Smooth muscle cell (in vitro differentiated cells): ENCODE results near the gene CD22. TPM values are rescaled to one million over a fixed set of nuclear protein-coding genes. Genes with fewer than 3 reads are reported as not detected.

Experiments used
- DNase-seq: peaks from one replicate; lab custom pipeline; 2025; ENCODE audit not compliant: unreplicated experiment; lab: John Stamatoyannopoulos, UW
- H2AFZ ChIP-seq: fragments of 200-600 bp; sonication (generic); 2 replicates; pipeline ENCODE4 v1.6.0; 2016; ENCODE audit warnings: antibody characterized with exemption, low read depth, mild to moderate bottlenecking
- H3F3A ChIP-seq: fragments of 200-600 bp; sonication (generic); 2 replicates; pipeline ENCODE4 v1.6.0; 2017; ENCODE audit warnings: antibody characterized with exemption, low read depth
- H3K27ac ChIP-seq: fragments of 200-600 bp; sonication (generic); 2 replicates; pipeline ENCODE4 v1.5.1; 2016; ENCODE audit warnings: low read depth, mild to moderate bottlenecking
- H3K27me3 ChIP-seq: fragments of 200-600 bp; sonication (generic); 2 replicates; pipeline ENCODE4 v1.6.1; 2016; ENCODE audit warnings: low read depth, mild to moderate bottlenecking
- H3K36me3 ChIP-seq: fragments of 200-600 bp; sonication (generic); 2 replicates; pipeline ENCODE4 v1.5.1; 2016; ENCODE audit warnings: low read depth
- H3K4me1 ChIP-seq: fragments of 200-600 bp; sonication (generic); 2 replicates; pipeline ENCODE4 v1.5.1; 2016; ENCODE audit warnings: low read depth
- H3K4me2 ChIP-seq: fragments of 200-600 bp; sonication (generic); 2 replicates; pipeline ENCODE4 v1.6.0; 2016; ENCODE audit warnings: mild to moderate bottlenecking
- H3K4me3 ChIP-seq: fragments of 200-600 bp; sonication (generic); 2 replicates; pipeline ENCODE4 v1.5.1; 2016; ENCODE audit warnings: mild to moderate bottlenecking
- H3K79me2 ChIP-seq: fragments of 200-600 bp; sonication (generic); 2 replicates; pipeline ENCODE4 v1.6.0; 2016; ENCODE audit warnings: low read depth, mild to moderate bottlenecking
- H3K9ac ChIP-seq: fragments of 200-600 bp; sonication (generic); 2 replicates; pipeline ENCODE4 v1.6.0; 2016; ENCODE audit warnings: low read depth
- H3K9me3 ChIP-seq: fragments of 200-600 bp; sonication (generic); replicated peaks from 2 replicates; pipeline ENCODE4 v1.5.1; 2016; ENCODE audit warnings: low read depth
- H4K20me1 ChIP-seq: fragments of 200-600 bp; sonication (generic); 2 replicates; pipeline ENCODE4 v1.6.0; 2016; ENCODE audit warnings: low read depth
- WGBS: methylation state at CpG from one replicate; pipeline ENCODE4 v1.1.7; 2016; ENCODE audit warnings: low lambda C conversion rate; 5-methylcytosine and 5-hydroxymethylcytosine counted together
- polyA plus RNA-seq: library from polyadenylated mRNA; unstranded; fragments of >200 nt; fragmentation: Nextera tagmentation; extraction: Ambion mirVana; gene quantifications from 2 replicates; pipeline ENCODE4 v1.2.1, GENCODE V29; 2016
- total RNA-seq: library from RNA; depleted of rRNA; stranded (reverse); fragments of >200 nt; gene quantifications from 2 replicates; pipeline ENCODE4 v1.2.3, GENCODE V29; 2014
- TF ChIP-seq, protein P1 (sequence below): fragments of 200-600 bp; sonication (generic); IDR thresholded peaks from 2 replicates; pipeline ENCODE4 v1.5.1; 2017; ENCODE audit warnings: borderline replicate concordance, mild to moderate bottlenecking, antibody characterized with exemption; ENCODE audit not compliant: insufficient read depth, poor library complexity, severe bottlenecking

Gene CD22
- total and polyA plus RNA-seq, 2 experiments from 2014 or later: not detected

- 84% methylated on average over 18 of the region's 18 CpGs for WGBS
Observed at GRCh38 chr19:35347171-35347929, 18.4 kb downstream of the CD22 start, which contains the start of gene FFAR1. Gene FFAR1 (plus strand): TSS chr19:35347902. CDS start chr19:35351552, 3,650 bp downstream.

GRCh38 chr19:35347930-35348298, 18.9 kb downstream of the CD22 start:
- Histone ChIP-seq H3K27ac (no peak overlapping the region), H3K9me3 (no peaks in the 10 kb centered on the region), H3F3A (no peaks in the 10 kb centered on the region), H3K27me3 (no peaks in the 10 kb centered on the region), H3K79me2 (no peaks in the 10 kb centered on the region), H3K4me3 (no peak overlapping the region), H2AFZ (no peak overlapping the region), H3K9ac (no peak overlapping the region), H4K20me1 (no peaks in the 10 kb centered on the region), H3K4me2 (no peak overlapping the region), H3K4me1 (no peaks in the 10 kb centered on the region), H3K36me3 (no peaks in the 10 kb centered on the region)
- WGBS: 88% methylated on average over 7 of the region's 7 CpGs
- no peak for DNase-seq
- TF ChIP-seq, protein P1, sequence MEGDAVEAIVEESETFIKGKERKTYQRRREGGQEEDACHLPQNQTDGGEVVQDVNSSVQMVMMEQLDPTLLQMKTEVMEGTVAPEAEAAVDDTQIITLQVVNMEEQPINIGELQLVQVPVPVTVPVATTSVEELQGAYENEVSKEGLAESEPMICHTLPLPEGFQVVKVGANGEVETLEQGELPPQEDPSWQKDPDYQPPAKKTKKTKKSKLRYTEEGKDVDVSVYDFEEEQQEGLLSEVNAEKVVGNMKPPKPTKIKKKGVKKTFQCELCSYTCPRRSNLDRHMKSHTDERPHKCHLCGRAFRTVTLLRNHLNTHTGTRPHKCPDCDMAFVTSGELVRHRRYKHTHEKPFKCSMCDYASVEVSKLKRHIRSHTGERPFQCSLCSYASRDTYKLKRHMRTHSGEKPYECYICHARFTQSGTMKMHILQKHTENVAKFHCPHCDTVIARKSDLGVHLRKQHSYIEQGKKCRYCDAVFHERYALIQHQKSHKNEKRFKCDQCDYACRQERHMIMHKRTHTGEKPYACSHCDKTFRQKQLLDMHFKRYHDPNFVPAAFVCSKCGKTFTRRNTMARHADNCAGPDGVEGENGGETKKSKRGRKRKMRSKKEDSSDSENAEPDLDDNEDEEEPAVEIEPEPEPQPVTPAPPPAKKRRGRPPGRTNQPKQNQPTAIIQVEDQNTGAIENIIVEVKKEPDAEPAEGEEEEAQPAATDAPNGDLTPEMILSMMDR: no peak

More at GRCh38 chr19:35347171-35347929, 18.4 kb downstream of the CD22 start, which contains the start of gene FFAR1:
- no peaks in the 10 kb centered on the region for H3F3A ChIP-seq
- H3K4me1 ChIP-seq: no peaks in the 10 kb centered on the region
- TF ChIP-seq, protein P1: no peak
- no peak within 1 kb of the TSS for H3K27ac ChIP-seq
- H3K4me2 ChIP-seq: no peak within 1 kb of the TSS
- no peaks in the 10 kb centered on the region for H3K27me3 ChIP-seq
- H4K20me1 ChIP-seq: no peaks in the 10 kb centered on the region
- H3K9ac ChIP-seq: no peak within 1 kb of the TSS
- no peak within 1 kb of the TSS for H3K4me3 ChIP-seq
- no peak within 1 kb of the TSS for H2AFZ ChIP-seq
- no peaks in the 10 kb centered on the region for H3K79me2 ChIP-seq
- no peaks in the 10 kb centered on the region for H3K9me3 ChIP-seq
- no peak for DNase-seq
- no peaks in the 10 kb centered on the region for H3K36me3 ChIP-seq

DNA sequence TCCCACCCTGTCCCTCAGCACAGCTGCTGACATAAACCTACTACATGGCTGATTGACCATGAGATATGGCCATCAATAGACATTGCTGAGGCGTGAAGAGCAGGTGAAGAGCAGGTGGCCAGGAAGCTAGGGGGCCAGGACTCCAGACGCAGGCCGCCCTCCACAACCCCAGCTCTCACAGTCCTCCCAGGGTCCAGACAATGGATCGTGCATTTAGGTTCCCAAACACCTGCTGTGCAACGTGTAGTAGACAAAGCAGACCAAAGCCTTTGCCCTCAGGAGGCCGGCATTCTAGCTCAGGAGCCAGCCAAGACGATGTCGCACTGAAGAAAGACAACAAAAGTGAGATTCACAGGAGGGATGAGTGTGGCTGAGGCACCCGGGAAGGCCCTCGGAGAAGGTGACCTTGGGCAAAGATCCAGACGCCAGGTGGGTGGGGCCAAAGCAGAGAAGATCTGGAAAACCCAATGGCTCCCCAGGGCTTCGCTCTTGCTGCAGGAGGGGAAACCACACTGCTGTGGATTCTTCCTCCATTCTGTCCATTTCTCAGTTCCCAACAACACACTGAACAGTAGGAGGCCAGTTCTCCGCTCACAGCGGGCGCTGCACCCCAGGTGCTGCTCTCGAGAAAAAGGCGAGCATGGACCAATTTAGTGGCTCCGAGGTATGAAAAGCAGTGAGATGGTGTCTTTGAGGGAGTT, 20.1 kb downstream of the CD22 start:
- Histone ChIP-seq H3K4me1 (no peaks in the 10 kb centered on the region), H3K27ac (no peak overlapping the region), H3K4me2 (no peak overlapping the region), H3K4me3 (no peak overlapping the region), H3K27me3 (no peaks in the 10 kb centered on the region), H3K9me3 (no peaks in the 10 kb centered on the region), H3F3A (no peaks in the 10 kb centered on the region), H3K79me2 (no peaks in the 10 kb centered on the region), H3K36me3 (no peaks in the 10 kb centered on the region), H3K9ac (no peak overlapping the region), H4K20me1 (no peaks in the 10 kb centered on the region), H2AFZ (no peak overlapping the region)
- 89% methylated on average over 18 of the region's 18 CpGs for WGBS
- no peak for DNase-seq
- TF ChIP-seq, protein P1: no peak
